GM23338 (cell line): ENCODE results near the gene ZFP62.

ENCODE experiments used
- CREB1 ChIP-seq: fragments of 250-450 bp; sonication (Bioruptor Pico); IDR thresholded peaks from 2 replicates; pipeline ENCODE4 v1.5.0; 2020; ENCODE audit warnings: low read depth, mild to moderate bottlenecking, moderate library complexity
- EZH2 ChIP-seq: fragments of 200-600 bp; sonication (generic); IDR thresholded peaks from one replicate; pipeline ENCODE4 v1.8.0; 2017; ENCODE audit warnings: antibody characterized with exemption, mild to moderate bottlenecking, low read depth; ENCODE audit not compliant: unreplicated experiment
- EZH2phosphoT487 ChIP-seq: fragments of 200-600 bp; sonication (generic); IDR thresholded peaks from one replicate; pipeline ENCODE4 v1.8.1; 2018; ENCODE audit warnings: antibody characterized with exemption; ENCODE audit not compliant: unreplicated experiment
- JUNB ChIP-seq: IDR thresholded peaks from one replicate; pipeline ENCODE4 v1.6.1; 2016; ENCODE audit warnings: antibody characterized with exemption; ENCODE audit not compliant: unreplicated experiment
- NANOG ChIP-seq: IDR thresholded peaks from 2 replicates; pipeline ENCODE4 v1.6.1; 2016; ENCODE audit warnings: antibody characterized with exemption, borderline replicate concordance
- POLR2AphosphoS5 ChIP-seq: IDR thresholded peaks from 2 replicates; pipeline ENCODE4 v1.6.1; 2016; ENCODE audit warnings: antibody characterized with exemption, low read depth
- ZNF114 ChIP-seq: fragments of 250-450 bp; sonication (Bioruptor Pico); IDR thresholded peaks from 2 replicates; pipeline ENCODE4 v1.5.0; 2020; ENCODE audit warnings: mild to moderate bottlenecking, moderate library complexity
- ZNF331 ChIP-seq: fragments of 250-450 bp; sonication (Bioruptor Pico); IDR thresholded peaks from 2 replicates; pipeline ENCODE4 v1.5.0; 2020; ENCODE audit warnings: low read depth, mild to moderate bottlenecking, moderate library complexity
- TF ChIP-seq, protein P1 (sequence below), 2 experiments: fragments of 200-600 bp in 1 of 2; sonication (generic) in 1 of 2; conservative IDR thresholded peaks; 2 replicates each; pipeline versions ENCODE4 v1.5.1 to v1.6.1; 2016 to 2017; ENCODE audit warnings: antibody characterized with exemption in 2 of 2, low read depth in 2 of 2, mild to moderate bottlenecking in 2 of 2, moderate library complexity in 1 of 2
- TF ChIP-seq, protein P2 (sequence below): IDR thresholded peaks from one replicate; pipeline ENCODE4 v1.6.1; 2018; ENCODE audit warnings: antibody characterized with exemption; ENCODE audit not compliant: unreplicated experiment
- TF ChIP-seq, protein P3 (sequence below): IDR thresholded peaks from 2 replicates; pipeline ENCODE4 v1.6.1; 2016; ENCODE audit warnings: antibody characterized with exemption

DNA sequence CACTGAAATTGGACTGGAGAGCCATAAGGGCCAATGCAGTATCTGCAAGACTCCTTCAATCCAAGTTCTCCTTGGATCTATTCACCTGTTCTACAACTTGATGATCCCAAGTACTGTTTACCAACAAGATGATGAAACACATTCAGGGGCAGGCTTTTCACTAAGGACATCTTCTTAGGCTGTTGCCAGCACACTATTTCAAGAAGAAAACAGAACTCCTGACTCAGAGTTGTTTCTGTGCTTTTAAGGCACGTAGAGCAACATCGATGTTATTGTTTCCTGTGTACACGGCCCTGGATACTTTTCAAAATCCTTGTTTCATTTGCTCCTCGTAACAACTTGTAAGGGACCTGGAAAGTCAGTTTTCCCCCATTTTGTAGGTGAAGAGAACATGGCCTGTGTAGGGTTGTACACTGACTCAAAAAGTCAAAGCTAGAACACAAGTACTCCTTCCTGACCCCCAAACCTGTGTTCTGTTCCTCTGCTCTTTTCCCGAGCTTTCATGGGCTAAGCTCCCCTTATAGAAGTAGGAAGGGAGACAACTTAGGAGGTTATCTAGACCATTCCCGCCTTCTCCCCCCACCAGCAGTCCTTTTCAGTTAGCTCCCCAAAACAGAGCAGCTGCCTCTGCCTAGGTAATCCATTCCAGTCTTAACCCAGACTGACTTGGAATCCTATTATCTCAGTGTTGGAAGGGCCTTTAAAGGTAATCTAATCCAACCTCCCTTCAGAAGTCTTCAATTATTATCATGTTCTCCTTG is 53.2 kb downstream of the ZFP62 start:
- TF ChIP-seq, protein P1, sequence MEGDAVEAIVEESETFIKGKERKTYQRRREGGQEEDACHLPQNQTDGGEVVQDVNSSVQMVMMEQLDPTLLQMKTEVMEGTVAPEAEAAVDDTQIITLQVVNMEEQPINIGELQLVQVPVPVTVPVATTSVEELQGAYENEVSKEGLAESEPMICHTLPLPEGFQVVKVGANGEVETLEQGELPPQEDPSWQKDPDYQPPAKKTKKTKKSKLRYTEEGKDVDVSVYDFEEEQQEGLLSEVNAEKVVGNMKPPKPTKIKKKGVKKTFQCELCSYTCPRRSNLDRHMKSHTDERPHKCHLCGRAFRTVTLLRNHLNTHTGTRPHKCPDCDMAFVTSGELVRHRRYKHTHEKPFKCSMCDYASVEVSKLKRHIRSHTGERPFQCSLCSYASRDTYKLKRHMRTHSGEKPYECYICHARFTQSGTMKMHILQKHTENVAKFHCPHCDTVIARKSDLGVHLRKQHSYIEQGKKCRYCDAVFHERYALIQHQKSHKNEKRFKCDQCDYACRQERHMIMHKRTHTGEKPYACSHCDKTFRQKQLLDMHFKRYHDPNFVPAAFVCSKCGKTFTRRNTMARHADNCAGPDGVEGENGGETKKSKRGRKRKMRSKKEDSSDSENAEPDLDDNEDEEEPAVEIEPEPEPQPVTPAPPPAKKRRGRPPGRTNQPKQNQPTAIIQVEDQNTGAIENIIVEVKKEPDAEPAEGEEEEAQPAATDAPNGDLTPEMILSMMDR (conservative IDR thresholded peaks at IDR 0.05; ENCODE audit: low read depth in 2 of 2) = no peak
- TF ChIP-seq CREB1 (CRISPR knock-in tag) (no peak), JUNB (no peak), POLR2AphosphoS5 (no peak), EZH2 (no peak), EZH2phosphoT487 (no peak), NANOG (no peak), ZNF331 (CRISPR knock-in tag) (no peak), ZNF114 (no peak)
- TF ChIP-seq, protein P2, sequence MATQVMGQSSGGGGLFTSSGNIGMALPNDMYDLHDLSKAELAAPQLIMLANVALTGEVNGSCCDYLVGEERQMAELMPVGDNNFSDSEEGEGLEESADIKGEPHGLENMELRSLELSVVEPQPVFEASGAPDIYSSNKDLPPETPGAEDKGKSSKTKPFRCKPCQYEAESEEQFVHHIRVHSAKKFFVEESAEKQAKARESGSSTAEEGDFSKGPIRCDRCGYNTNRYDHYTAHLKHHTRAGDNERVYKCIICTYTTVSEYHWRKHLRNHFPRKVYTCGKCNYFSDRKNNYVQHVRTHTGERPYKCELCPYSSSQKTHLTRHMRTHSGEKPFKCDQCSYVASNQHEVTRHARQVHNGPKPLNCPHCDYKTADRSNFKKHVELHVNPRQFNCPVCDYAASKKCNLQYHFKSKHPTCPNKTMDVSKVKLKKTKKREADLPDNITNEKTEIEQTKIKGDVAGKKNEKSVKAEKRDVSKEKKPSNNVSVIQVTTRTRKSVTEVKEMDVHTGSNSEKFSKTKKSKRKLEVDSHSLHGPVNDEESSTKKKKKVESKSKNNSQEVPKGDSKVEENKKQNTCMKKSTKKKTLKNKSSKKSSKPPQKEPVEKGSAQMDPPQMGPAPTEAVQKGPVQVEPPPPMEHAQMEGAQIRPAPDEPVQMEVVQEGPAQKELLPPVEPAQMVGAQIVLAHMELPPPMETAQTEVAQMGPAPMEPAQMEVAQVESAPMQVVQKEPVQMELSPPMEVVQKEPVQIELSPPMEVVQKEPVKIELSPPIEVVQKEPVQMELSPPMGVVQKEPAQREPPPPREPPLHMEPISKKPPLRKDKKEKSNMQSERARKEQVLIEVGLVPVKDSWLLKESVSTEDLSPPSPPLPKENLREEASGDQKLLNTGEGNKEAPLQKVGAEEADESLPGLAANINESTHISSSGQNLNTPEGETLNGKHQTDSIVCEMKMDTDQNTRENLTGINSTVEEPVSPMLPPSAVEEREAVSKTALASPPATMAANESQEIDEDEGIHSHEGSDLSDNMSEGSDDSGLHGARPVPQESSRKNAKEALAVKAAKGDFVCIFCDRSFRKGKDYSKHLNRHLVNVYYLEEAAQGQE = no peak
- TF ChIP-seq, protein P3, sequence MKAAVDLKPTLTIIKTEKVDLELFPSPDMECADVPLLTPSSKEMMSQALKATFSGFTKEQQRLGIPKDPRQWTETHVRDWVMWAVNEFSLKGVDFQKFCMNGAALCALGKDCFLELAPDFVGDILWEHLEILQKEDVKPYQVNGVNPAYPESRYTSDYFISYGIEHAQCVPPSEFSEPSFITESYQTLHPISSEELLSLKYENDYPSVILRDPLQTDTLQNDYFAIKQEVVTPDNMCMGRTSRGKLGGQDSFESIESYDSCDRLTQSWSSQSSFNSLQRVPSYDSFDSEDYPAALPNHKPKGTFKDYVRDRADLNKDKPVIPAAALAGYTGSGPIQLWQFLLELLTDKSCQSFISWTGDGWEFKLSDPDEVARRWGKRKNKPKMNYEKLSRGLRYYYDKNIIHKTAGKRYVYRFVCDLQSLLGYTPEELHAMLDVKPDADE = no peak
